GM19372 (cell line): Measurements from ENCODE around the gene SEC14L3.
"Not testable (repeated sequence)": the region's sequence is repeated elsewhere in the genome, so short reads cannot be mapped to it uniquely, and the experiment has no call there.

Experiments used
- ATAC-seq: cut with Tn5 transposase; IDR thresholded peaks from one replicate; pipeline ENCODE4 v1.9.1; 2021; ENCODE audit warnings: mild to moderate bottlenecking, low read depth, moderate library complexity; ENCODE audit not compliant: unreplicated experiment

SEC14L3 gene

DNA sequence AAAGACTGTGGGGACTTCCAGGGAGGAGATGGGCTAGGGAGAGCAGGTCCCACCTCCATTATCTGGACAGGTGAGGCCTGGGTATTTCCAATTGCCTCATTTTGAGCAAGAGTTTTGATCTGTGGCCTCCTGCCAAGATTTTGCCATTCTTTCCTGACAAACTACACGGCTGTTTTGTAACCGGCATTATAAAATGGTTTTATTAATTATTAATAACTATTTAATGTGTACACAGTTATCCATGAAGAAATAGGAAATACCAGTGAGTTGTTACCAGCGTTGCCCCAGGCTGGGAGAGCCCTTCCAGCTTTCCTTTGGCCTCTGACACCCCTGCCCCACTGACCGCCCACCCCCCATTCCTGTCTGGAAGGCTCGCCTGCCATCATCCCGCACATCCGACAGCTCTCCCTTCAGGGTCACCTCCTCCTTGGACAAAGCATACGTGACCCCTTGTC, 14.9 kb upstream of the SEC14L3 start:
- ATAC-seq = no peak

DNA sequence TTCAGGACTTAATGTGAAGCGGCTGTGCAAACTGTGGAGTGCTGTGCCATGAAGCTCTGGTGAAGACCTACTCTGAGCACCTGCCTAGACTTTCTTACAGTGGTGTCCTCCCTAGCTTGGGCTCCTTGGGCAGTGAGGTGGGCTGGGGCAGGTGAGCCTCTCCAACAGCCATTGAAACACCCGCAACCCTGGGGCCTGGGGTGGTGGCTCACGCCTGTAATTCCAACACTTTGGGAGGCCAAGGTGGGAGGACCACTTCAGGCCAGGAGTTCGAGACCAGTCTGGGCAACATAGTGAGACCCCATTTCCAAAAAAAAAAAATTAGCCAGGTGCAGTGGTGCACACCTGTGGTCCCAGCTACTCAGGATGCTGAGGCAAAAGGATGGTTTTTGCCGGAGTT, 14.3 kb upstream of the SEC14L3 start:
- no peak for ATAC-seq

DNA sequence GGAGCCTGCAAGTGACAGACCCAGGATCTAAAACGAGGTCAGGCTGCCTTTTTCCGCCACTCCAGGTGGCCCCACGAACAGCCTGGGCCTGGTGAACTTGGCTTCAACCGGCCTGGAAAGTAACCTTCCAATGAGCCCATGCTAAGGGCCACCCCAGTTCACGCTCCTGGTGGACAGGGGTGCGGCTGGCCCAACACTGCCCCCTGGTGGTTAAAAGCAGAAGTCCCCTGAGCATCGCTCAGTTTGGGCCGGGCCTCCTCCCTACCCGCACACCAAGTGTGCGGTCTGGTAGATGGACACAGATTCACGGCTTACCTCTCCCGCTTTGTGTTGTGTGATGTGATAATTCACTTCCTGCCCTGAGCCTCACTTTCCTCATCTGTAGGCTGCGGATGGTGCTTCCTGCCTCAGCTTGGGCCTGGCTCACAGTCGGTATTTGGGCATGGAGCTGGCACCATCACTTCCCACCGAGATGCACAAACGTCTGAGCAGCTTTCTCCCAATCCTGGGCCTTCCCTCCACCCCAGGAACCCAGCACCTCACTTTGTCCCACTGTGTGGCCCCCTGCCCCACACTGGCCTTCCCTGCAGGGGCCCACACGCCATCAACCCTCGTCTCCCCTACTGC, 13.7 kb upstream of the SEC14L3 start:
- ATAC-seq = no peak

DNA sequence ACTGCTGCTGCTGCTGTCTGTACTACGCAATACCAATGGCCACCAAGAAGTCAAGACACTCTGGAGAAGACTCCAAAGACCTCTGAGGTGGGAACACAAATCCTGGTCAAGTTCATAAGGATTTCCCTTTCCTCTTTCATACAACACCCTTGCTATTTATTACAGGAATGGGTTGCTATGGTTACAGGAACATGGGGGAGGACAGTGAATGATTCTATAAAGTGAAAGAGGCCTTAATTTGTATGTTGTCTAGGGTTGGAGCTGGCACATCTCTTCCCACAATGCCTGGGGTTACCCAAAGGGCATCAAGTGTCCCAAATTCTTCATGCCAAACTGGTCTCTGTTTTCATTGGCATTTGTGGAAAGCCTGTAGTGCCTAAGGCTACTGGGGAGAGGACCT, 11.4 kb upstream of the SEC14L3 start:
- ATAC-seq = no peak

DNA sequence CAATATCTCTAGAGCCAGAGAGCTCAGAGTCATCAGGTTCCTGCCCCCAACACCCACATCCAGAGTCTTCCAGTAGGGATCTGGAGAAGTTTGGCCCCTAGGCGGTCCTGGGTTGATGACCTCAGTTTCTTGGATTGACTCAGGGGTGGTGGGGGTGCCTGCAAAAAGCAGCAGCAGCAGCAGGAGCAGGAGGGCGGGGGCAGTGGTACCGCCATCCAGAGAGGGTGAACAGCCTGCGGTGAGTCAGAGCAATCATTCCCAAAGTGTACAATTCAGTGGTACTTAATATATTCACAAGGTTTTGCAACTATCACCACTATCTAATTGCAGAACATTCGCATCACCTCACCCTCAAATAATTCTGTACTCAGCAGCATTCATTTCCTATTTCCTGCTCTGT, 9.9 kb upstream of the SEC14L3 start:
- no peak for ATAC-seq

DNA sequence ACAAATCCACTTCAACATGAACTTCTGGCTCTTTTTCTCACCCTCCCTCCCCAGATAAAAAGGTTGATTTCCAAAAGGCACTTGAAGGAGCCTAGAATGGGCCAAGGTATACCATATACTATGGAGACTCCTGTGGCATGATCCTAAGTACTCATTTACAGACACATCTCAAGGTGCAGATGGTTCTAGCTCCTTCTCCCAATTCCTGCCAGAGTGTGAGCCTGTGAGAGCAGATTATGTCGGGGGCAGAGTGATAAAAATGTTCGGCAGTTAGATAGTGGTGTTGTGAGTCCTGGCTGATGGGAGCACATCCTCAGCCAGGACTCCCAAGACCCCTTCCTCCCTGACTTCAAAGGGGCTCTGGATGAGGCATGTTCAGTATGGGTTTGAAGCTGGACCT, 8.2 kb upstream of the SEC14L3 start:
- ATAC-seq = no peak

DNA sequence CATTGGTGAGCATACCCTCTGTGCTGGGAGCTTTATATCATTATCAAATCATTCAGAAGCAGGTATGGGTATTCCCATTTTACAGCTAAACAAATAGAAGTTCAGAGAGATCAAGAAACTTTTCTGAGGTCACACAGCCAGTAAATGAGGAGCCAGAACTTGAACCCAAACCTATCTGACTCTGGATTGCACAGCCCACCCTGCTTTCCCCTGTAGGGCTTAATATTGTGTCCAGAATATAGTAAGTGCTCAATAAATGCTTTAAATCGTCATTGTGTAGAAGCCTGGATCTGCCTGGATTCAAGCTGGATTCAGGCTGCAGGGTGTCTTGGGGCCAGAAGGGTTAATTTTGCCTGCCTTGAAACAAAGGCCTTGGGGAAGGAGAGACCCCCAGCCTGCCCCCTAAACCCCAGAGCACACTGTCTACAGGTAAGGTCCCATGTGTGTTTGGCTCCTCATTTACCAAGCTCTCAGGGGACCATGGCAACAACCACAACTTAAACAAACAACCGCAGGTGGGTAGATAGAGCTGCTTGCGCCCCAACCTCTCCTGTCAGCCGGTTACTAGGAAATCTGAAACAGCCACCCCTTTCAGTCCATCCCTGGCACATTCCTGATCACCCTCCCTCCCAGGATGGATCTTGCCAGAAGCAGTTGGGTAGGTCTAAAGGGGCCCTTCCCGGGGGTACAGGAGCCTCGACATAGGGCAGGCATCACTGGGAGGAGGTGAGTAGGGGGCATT, 3.0 kb upstream of the SEC14L3 start:
- ATAC-seq = no peak

DNA sequence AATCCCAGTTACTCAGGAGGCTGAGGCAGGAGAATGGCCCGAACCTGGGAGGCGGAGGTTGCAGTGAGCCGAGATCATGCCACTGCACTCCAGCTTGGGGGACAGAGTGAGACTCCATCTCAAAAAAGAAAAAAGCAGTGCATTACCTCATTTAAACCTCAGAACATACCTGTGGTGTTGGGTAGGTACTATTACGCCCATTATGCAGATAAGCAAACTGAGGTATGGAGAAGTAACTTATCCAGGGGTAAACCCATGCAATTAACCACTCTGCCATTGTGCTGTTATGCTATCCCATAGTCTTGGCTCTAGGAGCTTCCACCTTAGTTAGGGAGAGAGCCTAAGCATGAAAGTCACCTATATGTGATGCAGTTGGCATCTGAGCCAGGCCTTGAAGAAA, 2.3 kb upstream of the SEC14L3 start:
- no peak for ATAC-seq

DNA sequence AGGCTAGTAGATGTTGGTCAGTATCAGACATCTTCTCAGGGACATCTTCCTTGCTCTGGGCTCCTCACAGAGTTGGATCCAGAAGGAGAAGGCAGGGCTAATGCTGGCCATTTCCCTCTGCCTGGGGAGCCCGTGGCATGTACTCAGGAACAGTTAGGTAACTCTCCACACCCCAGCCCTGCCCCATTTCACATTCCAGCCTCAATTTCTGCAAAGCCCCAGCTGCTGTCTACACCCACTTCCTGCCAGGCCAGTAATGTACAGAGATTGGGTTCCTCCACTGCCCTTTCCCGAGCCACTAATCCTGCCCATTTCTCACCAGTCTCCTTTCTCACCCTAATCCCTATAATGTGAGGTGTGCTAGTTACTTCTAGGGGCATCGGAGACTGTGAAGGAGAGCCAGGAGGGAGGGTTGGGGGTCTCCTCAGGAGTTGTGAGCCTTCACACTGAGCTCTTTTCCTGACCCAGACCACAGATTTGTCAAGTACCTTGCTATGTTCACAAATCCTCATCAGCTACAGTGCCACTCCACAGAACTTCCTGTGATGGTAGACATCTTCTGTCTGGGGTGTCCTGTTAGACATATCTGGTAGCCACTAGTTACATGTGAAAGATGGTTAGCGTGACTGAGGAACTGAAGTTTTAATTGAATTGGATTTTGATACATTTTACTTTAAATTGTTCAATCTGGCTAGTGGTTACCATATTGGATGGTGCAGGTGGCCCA, 1.3 kb upstream of the SEC14L3 start:
- ATAC-seq = no peak

DNA sequence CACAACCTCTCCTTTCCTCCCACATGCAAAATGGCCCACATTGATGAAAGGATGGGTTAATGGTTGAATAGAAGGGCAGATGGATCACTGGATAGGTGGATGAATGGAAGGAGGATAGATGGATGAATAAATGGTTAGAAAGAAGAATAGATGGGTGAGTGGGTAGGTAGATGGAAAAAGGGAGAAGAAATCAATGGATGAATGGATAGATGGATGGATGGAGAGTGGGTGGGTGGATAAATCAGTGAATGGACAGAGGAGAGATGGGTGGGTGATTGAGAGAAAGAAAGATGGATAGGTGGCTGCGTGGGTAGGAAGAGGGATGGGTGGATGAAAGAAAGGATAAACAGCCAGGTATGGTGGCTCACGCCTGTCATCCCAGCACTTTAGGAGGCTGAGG, 1.2 kb downstream of the SEC14L3 start:
- ATAC-seq = no peak

DNA sequence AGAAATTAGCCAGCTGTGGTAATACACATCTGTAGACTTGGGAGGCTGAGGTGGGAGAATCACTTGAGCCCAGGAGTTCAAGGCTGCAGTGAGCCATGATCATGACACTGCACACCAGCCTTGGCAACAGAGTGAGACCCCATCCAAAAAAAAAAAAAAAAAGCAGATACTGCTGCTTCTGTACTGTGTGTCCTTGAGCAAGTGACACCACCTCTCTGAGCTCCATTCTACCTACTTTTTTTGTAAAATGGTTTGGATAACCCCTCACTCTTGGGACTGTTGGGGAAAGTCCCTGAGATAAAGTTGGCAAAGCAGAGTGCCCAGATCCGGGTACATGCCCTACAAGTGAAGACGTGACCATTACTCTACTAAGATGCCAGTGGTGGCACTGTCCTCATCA, 2.7 kb downstream of the SEC14L3 start:
- ATAC-seq = no peak

DNA sequence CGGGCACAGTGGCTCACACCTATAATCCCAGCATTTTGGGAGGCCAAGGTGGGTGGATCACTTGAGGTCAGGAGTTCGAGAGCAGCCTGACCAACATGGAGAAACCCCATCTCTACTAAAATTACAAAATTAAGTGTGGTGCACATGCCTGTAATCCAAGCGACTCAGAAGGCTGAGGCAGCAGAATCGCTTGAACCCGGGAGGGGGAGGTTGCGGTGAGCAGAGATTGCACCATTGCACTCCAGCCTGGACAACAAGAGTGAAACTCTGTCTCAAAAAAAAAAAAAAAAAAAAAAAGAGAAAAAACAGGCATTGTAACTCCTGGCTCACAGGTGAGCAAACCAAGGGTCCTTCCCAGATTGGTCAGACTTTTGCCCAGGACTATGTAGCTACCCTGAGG, 11.3 kb downstream of the SEC14L3 start:
- not testable (repeated sequence) for ATAC-seq

DNA sequence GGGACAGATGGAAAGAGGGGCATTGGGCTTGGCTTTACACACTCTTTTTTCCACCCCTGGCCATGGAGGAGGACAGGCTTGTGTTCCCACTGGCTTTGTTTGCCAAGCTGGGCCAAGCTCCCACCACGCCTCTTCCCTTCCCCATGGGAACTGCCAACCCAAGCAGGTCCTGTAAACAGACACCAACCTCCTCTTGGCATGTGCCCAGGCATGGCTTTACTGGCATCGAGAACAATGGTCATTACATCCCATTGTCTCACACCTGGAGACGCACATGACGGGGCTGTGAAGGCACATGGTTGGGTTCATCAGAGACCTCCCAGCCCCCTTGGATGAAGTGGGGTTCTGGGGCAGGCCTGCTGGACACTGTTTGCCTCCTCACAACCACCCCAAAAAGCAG, 11.7 kb downstream of the SEC14L3 start:
- no peak for ATAC-seq

DNA sequence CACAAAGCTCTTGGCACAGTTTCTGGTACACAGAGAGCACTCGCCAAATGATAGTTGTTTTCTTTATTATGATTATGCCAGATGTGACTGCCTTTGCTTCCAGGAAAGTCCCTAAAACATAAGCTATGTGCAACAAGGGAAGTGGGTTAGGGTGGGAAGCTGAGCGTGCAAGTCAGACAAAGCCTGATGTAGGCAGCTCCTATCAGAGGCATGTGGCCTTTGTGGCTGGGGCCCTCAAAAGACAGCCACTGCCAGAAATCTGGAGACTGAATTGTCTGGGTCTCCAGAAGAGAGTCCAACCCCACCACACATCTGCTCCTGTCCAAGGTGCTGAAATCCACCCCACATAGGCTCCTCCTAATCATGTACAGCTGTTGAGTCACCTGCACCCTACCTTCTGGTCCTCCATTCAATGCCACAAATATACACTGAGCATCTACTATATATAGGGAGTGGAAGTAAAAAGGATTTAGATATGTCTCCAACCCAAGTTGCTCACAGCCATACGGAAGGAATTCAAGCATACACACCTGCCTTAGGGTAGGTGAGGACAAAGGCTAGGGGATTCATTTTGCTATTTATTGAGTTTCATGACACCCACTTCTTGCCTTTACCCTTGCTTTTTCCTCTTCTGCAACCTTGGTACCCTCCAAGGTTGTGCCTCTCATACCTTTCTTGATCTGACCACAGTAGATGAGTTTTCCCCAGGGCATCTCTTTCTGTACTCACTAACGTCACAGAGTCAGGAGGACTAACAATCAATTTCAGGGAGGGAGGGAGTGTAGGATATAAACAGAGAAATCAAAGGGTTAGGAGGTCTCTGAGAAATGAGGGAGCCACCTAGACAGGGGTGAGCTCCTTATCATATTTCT, 12.4 kb downstream of the SEC14L3 start:
- no peak for ATAC-seq

DNA sequence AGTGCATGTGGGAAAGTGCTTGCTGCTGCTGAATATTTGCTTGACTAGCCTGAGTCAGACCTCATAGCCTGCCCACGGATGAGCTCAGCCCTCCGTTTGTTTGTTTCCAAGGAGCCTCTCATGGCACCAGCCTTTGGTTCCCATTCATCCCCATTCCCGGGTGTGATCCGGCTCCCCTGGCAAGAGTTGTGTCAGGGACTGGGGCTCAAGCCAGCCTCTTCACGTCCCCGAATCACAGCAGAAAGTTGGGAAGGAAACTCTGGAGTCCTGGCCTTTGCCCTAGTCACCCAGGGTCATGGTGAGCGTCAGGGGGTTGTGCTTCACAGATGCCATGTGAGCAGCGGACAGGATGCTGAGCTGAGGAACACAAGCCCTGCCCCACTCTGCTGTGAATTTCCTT, 13.8 kb downstream of the SEC14L3 start:
- ATAC-seq = no peak

DNA sequence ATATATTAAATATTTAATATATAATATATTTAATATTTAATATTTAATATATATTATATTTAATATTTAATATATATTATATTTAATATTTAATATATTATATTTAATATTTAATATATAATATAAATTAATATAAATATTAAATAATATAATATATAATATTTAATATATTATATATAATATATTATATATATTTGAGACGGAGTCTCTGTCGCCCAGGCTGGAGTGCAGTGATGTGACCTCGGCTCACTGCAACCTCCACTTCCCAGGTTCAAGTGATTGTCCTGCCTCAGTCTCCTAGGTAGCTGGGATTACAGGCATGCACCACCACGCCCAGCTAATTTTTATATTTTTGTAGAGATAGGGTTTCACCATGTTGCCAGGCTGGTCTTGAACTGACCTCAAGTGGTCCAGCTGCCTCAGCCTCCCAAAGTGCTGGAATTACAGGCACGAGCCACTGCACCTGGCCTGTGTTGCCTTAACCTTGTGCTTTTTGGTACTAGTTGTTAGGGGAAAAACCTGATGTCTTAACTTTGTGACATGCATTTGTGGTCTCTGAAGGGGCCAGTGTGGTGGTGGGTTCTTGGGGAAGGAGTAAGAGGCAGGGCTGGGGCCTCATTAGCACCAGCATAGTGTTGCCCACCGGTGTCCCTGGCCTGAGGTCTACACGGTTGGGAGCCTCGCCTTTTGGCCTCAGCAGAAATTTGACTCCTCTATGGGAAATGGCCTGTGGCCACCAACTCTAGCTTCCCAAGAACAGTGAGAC, 16.6 kb downstream of the SEC14L3 start:
- no peak for ATAC-seq

DNA sequence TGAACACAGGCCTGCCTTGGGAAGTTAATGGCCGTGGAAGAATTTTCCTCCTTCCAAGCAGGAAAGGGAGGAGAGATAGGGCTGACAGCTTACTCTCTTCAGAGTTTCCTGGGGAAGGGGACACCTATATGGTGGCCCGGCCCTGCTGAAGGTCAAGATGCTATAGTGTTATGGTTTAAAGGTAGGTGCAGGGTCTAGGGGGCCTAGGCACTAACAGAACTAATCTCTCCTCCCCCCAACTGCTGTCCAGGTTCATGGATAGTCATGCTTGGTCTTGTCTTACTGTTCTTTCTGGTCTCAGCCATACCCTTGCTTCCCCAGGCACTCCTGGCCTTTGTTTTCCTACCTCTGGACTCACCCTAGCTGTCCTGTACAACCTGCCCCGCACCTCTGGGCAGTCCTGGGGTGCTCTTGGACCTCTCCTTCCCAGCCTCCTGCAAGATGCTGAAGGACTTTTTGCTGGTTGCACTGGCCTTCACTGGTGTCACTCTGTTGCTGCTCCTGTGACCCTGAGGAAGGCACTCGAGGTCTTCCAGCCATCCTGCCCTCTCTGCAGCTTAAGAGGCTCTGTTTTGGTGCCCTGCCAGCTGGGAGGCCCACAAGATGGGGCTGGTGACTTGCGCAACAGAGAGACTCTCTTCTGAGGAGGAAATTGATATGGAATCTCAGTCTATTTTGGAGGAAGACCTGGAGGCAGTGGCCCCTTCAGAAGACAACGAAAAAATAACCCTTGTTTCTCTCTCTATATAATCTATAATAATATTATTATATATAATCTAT, 17.9 kb downstream of the SEC14L3 start:
- no peak for ATAC-seq

DNA sequence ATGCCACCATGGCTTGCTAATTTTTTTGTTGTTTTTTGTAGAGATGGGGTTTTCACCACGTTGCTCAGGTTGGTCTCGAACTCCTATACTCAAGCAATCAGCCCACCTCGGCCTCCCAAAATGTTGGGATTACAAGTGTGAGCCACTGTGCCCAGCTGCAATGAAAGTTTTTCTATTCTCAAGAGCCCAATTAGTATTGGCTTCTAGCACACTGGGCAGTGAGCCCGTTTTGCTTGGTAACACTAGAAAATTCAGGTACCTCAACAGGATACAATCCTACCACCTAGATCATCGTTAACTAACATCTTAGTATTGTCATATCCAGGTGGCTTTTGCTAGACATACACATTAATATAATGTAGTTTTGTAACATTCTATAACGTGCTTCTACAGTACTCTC, 19.0 kb downstream of the SEC14L3 start:
- no peak for ATAC-seq

DNA sequence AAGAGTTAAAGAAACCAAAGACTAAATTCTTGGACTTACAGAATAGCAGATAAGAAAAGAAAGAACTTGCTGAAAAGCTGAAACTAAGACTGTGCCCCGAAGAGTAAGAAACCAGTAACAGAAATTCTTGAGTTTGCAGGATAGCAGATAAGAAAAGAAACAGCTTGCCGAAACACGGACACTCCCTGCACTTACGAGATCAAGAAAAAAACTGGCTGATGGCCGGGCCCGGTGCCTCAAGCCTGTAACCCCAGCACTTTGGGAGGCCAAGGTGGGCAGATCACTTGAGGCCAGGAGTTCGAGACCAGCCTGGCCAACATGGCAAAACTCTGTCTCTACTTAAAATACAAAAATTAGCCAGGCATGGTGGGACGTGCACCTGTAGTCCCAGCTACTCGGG, 20.3 kb downstream of the SEC14L3 start:
- not testable (repeated sequence) for ATAC-seq
